ENCODE data around the gene ADH4.

The ADH4 gene

DNA sequence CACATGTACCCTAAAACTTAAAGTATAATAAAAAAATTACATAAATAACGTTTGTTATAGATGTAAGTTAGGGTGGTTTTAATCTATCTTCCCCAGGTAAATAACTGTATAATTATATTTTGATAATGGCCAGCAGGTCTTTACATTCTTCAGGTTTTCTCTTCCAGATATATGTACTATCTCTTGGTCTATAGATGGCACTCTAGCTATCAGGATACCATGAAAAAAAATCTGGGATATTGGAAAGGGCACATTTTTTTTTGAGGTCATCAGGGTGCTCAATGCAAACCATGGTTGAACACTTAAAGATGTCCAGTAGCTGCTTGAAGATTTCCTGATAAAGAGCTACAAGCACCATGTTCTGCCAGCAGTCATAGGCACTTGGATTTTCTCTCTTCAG is 15.6 kb upstream of the ADH4 start:
- no peak overlapping the region for H2AFZ ChIP-seq (ENCODE audit: low read length, unreplicated experiment)
- no peak overlapping the region for H3K4me3 ChIP-seq (ENCODE audit: low read depth, low read length)
- no peak overlapping the region for H3K27ac ChIP-seq (ENCODE audit: low read depth, low read length)
- no peaks in the 10 kb centered on the region for H3K4me1 ChIP-seq (ENCODE audit: control insufficient read depth, insufficient read depth, low read length, unreplicated experiment)
- no peaks in the 10 kb centered on the region for H3K36me3 ChIP-seq (ENCODE audit: insufficient read depth, low read length)
- H3K79me2 ChIP-seq (ENCODE audit: control insufficient read depth, insufficient read depth, low read length, unreplicated experiment): no peaks in the 10 kb centered on the region
- no peaks in the 10 kb centered on the region for H3K27me3 ChIP-seq (ENCODE audit: insufficient read depth, low read length)

DNA sequence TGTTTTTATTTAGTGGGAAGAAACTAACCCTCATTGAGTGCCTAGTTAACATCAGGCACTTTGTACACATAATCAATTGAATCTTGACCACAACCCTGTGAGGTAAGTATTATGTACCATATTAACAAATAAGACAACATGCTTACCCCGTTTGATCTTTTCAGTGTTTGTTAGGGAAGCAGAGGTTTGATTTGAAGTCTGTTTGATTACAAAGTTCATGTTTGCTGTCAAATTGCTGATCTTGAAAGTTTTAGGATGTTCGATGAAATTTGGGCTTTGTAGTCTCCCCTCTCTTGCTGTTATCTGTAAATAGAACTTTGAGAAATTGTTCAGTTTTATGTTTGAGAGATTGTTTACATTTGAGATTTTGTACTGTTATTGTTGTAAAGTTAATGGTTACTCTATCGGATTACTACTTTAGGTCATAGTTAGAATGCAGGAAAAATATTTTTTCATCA is 13.4 kb upstream of the ADH4 start:
- H3K27me3 ChIP-seq (ENCODE audit: insufficient read depth, low read length): no peaks in the 10 kb centered on the region
- no peak overlapping the region for H3K27ac ChIP-seq (ENCODE audit: low read depth, low read length)
- H3K36me3 ChIP-seq (ENCODE audit: insufficient read depth, low read length): no peaks in the 10 kb centered on the region
- H3K4me1 ChIP-seq (ENCODE audit: control insufficient read depth, insufficient read depth, low read length, unreplicated experiment): no peaks in the 10 kb centered on the region
- H3K4me3 ChIP-seq (ENCODE audit: low read depth, low read length): no peak overlapping the region
- no peaks in the 10 kb centered on the region for H3K79me2 ChIP-seq (ENCODE audit: control insufficient read depth, insufficient read depth, low read length, unreplicated experiment)
- no peak overlapping the region for H2AFZ ChIP-seq (ENCODE audit: low read length, unreplicated experiment)

DNA sequence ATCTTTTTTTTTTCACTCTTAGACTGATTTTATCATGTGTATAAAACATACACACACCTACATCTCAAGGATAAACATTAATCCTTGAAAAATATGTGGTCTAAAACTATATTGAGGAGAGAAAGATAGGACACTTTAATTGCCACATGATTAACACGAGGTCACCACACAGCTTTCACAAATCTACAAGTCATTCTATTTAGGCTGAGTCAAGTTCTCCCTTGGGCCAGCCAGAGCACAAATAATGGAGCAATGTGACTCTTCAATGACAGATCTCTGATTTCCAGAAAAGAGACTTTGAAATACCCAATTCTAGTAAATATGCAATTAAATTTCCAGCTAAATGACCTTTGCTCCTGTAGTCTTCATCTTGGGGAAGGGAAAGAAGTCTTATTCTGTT is 12.9 kb upstream of the ADH4 start:
- H3K4me3 ChIP-seq (ENCODE audit: low read depth, low read length): no peak overlapping the region

DNA sequence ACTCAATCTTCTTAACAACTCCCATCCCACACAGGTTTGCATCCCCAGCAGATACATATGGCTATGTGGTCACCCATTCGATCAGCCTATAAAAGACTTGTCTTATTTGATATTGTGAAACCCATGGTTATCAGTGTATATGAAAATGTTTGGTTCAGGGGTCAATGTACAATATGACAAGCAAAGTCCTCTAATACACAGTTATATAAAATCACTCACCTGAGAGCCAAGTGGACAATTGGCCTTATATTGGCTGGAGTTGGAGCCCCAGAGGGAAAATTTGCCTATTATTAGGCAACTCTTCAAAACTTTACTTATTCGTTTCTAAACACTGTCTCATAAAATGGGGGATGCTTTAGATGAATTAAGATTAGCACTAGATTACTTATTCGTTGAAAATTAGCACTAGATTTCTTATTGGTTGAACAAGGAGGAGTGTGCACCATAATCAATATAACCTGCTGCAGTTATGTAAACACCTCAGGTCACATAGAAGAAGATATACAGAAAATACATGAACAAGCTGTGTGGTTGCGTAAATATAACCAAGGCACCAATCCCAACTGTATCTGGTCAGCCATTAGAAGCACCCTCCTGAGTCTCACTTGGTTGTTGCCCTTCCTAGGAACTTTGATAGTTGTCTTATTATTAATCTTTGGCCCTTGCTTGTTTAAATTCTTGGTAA is 10.7 kb upstream of the ADH4 start:
- Histone ChIP-seq H3K4me3 (ENCODE audit: low read depth, low read length) (no peak overlapping the region), H3K4me1 (ENCODE audit: control insufficient read depth, insufficient read depth, low read length, unreplicated experiment) (no peaks in the 10 kb centered on the region), H2AFZ (ENCODE audit: low read length, unreplicated experiment) (no peak overlapping the region), H3K27me3 (ENCODE audit: insufficient read depth, low read length) (no peaks in the 10 kb centered on the region), H3K36me3 (ENCODE audit: insufficient read depth, low read length) (0 out of 2 replicates have a peak, but pooled peaks cover 4% of the 10 kb centered on the region), H3K27ac (ENCODE audit: low read depth, low read length) (no peak overlapping the region), H3K79me2 (ENCODE audit: control insufficient read depth, insufficient read depth, low read length, unreplicated experiment) (no peaks in the 10 kb centered on the region)

More for the DNA sequence above, 12.9 kb upstream of the ADH4 start:
- Histone ChIP-seq H2AFZ (ENCODE audit: low read length, unreplicated experiment) (no peak overlapping the region), H3K27me3 (ENCODE audit: insufficient read depth, low read length) (no peaks in the 10 kb centered on the region), H3K79me2 (ENCODE audit: control insufficient read depth, insufficient read depth, low read length, unreplicated experiment) (no peaks in the 10 kb centered on the region), H3K4me1 (ENCODE audit: control insufficient read depth, insufficient read depth, low read length, unreplicated experiment) (no peaks in the 10 kb centered on the region), H3K36me3 (ENCODE audit: insufficient read depth, low read length) (no peaks in the 10 kb centered on the region), H3K27ac (ENCODE audit: low read depth, low read length) (no peak overlapping the region)

DNA sequence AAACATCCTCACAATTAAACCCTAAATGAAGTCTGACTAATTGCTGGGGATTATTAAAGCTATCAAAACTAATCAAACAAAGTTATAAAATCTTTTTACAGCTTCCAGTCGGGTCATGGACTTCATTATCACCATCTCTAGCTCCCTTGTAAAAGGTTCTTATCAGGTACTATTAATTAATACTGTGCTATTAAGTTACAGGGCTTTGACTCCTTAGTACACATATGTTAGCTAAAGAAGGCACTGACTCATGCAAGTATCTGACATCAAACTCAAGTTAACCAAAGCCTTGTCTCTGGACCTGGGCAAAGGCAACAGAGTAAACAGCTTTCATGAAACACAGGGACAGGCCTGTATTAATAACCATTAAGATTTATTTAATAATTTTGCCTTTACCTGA is 7.9 kb upstream of the ADH4 start:
- H3K4me1 ChIP-seq (ENCODE audit: control insufficient read depth, insufficient read depth, low read length, unreplicated experiment): no peaks in the 10 kb centered on the region
- H3K27ac ChIP-seq (ENCODE audit: low read depth, low read length): no peak overlapping the region
- no peaks in the 10 kb centered on the region for H3K27me3 ChIP-seq (ENCODE audit: insufficient read depth, low read length)
- H2AFZ ChIP-seq (ENCODE audit: low read length, unreplicated experiment): no peak overlapping the region
- H3K79me2 ChIP-seq (ENCODE audit: control insufficient read depth, insufficient read depth, low read length, unreplicated experiment): no peaks in the 10 kb centered on the region
- H3K36me3 ChIP-seq (ENCODE audit: insufficient read depth, low read length): 0 out of 2 replicates have a peak, but pooled peaks cover 4% of the 10 kb centered on the region
- H3K4me3 ChIP-seq (ENCODE audit: low read depth, low read length): no peak overlapping the region

DNA sequence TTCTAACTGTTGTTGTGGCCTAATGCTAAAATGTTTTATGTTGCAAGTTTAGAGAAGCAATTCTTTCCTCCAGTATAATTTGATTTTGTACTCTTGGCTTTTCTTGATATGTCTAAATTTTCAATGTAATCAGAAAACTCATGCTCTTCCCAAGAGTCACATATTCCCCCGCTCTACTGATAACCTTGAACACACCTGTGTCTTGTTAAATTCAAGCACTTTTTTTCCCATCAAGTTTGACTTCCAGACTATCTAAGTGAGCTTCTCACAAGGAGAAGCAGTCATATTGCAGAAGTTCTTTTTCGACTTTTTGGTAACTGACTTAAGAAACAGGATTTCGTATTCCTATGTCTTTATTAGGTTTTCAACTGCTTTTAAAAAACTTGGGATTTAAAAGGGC is 7.4 kb upstream of the ADH4 start:
- H3K36me3 ChIP-seq (ENCODE audit: insufficient read depth, low read length): 0 out of 2 replicates have a peak, but pooled peaks cover 4% of the 10 kb centered on the region
- no peak overlapping the region for H3K4me3 ChIP-seq (ENCODE audit: low read depth, low read length)
- H3K27ac ChIP-seq (ENCODE audit: low read depth, low read length): no peak overlapping the region
- no peaks in the 10 kb centered on the region for H3K4me1 ChIP-seq (ENCODE audit: control insufficient read depth, insufficient read depth, low read length, unreplicated experiment)
- H3K27me3 ChIP-seq (ENCODE audit: insufficient read depth, low read length): no peaks in the 10 kb centered on the region
- no peak overlapping the region for H2AFZ ChIP-seq (ENCODE audit: low read length, unreplicated experiment)
- no peaks in the 10 kb centered on the region for H3K79me2 ChIP-seq (ENCODE audit: control insufficient read depth, insufficient read depth, low read length, unreplicated experiment)

DNA sequence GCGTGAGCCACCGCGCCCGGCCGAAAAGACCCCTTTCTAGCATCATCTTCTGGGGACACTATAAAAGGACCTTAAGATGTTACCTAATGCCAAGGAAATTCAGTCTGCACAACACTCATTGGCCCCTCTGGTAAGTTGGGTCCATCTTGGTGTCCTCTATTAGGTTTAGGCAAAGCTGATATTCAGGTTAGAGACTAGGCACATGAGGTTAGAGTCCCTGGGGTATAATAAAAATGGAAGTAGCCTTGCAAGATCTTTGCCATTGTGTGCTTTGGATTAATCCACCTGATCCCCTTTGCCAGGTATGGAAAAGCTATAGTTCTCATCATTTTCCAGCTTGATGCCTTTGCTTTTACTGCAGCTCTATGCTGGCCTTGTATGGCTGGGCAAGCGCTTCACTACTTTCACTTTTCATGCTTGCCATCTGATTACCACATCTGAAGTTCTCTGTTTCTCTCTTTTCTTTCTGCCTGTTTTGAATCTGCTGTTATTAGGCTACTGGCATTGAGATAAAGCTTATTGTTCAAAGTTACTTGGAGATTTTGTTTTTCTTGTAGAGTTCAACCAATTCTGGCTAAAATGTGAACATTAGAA is 5.4 kb upstream of the ADH4 start:
- H3K27me3 ChIP-seq (ENCODE audit: insufficient read depth, low read length): no peaks in the 10 kb centered on the region
- H2AFZ ChIP-seq (ENCODE audit: low read length, unreplicated experiment): no peak overlapping the region
- no peaks in the 10 kb centered on the region for H3K4me1 ChIP-seq (ENCODE audit: control insufficient read depth, insufficient read depth, low read length, unreplicated experiment)
- H3K4me3 ChIP-seq (ENCODE audit: low read depth, low read length): no peak overlapping the region
- no peak overlapping the region for H3K27ac ChIP-seq (ENCODE audit: low read depth, low read length)
- no peaks in the 10 kb centered on the region for H3K79me2 ChIP-seq (ENCODE audit: control insufficient read depth, insufficient read depth, low read length, unreplicated experiment)
- H3K36me3 ChIP-seq (ENCODE audit: insufficient read depth, low read length): 0 out of 2 replicates have a peak, but pooled peaks cover 4% of the 10 kb centered on the region

DNA sequence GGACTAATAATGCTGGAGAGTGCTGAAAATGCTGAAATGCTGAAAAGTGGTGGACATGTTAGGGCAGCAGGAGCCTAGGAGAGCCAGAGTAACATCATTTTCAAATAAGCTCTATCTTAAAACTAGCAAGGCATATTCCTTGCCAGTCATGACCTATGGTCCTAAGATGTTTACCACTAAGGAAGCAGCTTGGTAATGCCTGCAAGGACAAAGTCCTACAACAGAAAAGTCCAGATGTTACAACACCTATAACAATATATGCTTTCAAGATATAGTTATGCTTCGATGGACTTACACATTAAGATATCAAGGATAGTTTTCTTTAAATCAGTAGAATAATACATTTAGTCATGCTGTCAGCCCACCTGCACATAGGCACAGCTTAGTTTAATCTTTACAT is 4.5 kb upstream of the ADH4 start:
- H3K4me3 ChIP-seq (ENCODE audit: low read depth, low read length): no peak overlapping the region
- 0 out of 2 replicates have a peak, but pooled peaks cover 4% of the 10 kb centered on the region for H3K36me3 ChIP-seq (ENCODE audit: insufficient read depth, low read length)
- H3K27ac ChIP-seq (ENCODE audit: low read depth, low read length): no peak overlapping the region
- peaks cover 3% of the 10 kb centered on the region for H3K4me1 ChIP-seq (ENCODE audit: control insufficient read depth, insufficient read depth, low read length, unreplicated experiment)
- H2AFZ ChIP-seq (ENCODE audit: low read length, unreplicated experiment): no peak overlapping the region
- no peaks in the 10 kb centered on the region for H3K27me3 ChIP-seq (ENCODE audit: insufficient read depth, low read length)
- H3K79me2 ChIP-seq (ENCODE audit: control insufficient read depth, insufficient read depth, low read length, unreplicated experiment): no peaks in the 10 kb centered on the region

DNA sequence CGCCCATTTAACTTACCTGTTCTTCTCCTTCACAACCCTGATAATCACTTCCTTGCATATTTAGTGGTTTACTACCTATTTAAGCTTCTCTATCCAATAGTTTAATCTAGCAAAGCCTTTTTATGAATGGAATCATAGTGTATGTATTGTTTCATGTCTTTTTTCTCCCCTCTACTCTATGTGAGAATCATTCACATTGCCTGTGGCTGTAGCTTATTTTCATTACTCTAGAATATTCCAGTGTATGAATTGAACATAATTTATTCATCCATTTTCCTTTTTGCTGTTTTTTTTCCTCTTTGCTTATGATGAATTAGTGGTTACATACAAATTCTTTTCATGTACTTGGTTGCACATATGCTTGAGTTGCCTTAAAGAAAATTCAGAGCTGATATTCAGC is 490 bp upstream of the ADH4 start:
- no peak overlapping the region for H3K27ac ChIP-seq (ENCODE audit: low read depth, low read length)
- no peak overlapping the region for H3K4me3 ChIP-seq (ENCODE audit: low read depth, low read length)
- H3K4me1 ChIP-seq (ENCODE audit: control insufficient read depth, insufficient read depth, low read length, unreplicated experiment): peaks cover 3% of the 10 kb centered on the region
- H3K79me2 ChIP-seq (ENCODE audit: control insufficient read depth, insufficient read depth, low read length, unreplicated experiment): no peaks in the 10 kb centered on the region
- H3K27me3 ChIP-seq (ENCODE audit: insufficient read depth, low read length): no peaks in the 10 kb centered on the region
- H3K36me3 ChIP-seq (ENCODE audit: insufficient read depth, low read length): no peaks in the 10 kb centered on the region
- no peak overlapping the region for H2AFZ ChIP-seq (ENCODE audit: low read length, unreplicated experiment)

DNA sequence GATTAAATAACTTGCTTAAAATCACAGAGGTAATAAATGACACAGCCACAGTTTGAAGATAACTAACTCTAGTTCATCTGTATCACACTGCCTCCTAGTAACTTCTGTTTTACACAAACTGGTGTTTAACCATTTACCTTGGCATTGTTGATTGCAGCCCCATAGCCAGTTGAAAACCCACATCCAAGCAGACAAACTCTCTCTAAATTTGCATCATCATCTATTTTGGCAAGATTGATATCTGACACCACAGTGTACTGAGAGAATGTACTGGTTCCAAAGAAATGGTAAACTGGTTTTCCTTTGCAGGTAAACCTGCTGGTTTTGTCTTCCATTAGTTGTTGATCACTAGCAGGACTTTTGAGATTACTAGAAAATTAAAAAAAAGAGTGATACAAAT is 7.8 kb downstream of the ADH4 start:
- no peak overlapping the region for H3K4me3 ChIP-seq (ENCODE audit: low read depth, low read length)

DNA sequence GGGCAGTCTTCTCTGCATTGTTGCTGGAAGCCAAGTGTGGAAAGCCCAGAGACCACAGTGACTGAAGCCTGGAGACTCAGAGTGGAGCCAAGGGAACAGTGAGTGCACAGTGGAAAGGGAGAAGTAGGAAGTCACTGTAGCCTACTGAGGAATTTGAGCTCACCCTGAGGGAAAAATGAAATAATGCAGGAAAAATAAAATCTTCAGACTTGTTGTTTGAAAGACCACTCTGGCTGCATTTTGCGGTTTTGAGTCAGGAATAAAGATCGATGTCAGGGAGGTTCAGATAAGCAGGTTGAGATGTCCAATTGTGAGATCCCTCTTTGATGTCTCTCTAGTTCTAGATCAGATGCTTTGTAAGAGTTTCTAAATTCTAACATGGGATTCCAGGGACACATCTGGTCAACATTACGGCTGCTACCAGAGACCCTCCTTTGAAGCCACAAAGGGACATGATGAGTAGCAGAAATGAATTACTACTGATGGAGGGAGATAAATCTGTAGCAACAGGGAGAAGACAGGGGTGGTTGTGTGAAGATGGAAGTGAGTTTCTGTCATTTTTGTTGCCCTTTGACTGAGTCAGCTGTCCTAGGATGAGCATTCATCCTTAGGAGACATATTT is 8.4 kb downstream of the ADH4 start:
- Histone ChIP-seq H3K27me3 (ENCODE audit: insufficient read depth, low read length) (no peaks in the 10 kb centered on the region), H2AFZ (ENCODE audit: low read length, unreplicated experiment) (no peak overlapping the region), H3K79me2 (ENCODE audit: control insufficient read depth, insufficient read depth, low read length, unreplicated experiment) (no peaks in the 10 kb centered on the region), H3K27ac (ENCODE audit: low read depth, low read length) (no peak overlapping the region), H3K4me1 (ENCODE audit: control insufficient read depth, insufficient read depth, low read length, unreplicated experiment) (no peaks in the 10 kb centered on the region), H3K4me3 (ENCODE audit: low read depth, low read length) (no peak overlapping the region), H3K36me3 (ENCODE audit: insufficient read depth, low read length) (no peaks in the 10 kb centered on the region)

More for the DNA sequence above, 7.8 kb downstream of the ADH4 start:
- no peaks in the 10 kb centered on the region for H3K36me3 ChIP-seq (ENCODE audit: insufficient read depth, low read length)
- no peak overlapping the region for H3K27ac ChIP-seq (ENCODE audit: low read depth, low read length)
- H3K79me2 ChIP-seq (ENCODE audit: control insufficient read depth, insufficient read depth, low read length, unreplicated experiment): no peaks in the 10 kb centered on the region
- H2AFZ ChIP-seq (ENCODE audit: low read length, unreplicated experiment): no peak overlapping the region
- H3K4me1 ChIP-seq (ENCODE audit: control insufficient read depth, insufficient read depth, low read length, unreplicated experiment): no peaks in the 10 kb centered on the region
- H3K27me3 ChIP-seq (ENCODE audit: insufficient read depth, low read length): no peaks in the 10 kb centered on the region
